H54 (cell line): Measurements from ENCODE around the gene DES.

Source experiments
- DNase-seq: peaks from one replicate; pipeline ENCODE4 v3.0.0; 2011; ENCODE audit warnings: low spot score, mixed read lengths; ENCODE audit not compliant: insufficient read length
- FAIRE-seq: peaks from 3 replicates; lab custom pipeline; 2011; peaks lifted over from hg19 to GRCh38; lab: Jason Lieb, UNC
- POLR2A ChIP-seq: IDR thresholded peaks from 2 replicates; pipeline ENCODE4 v1.6.1; 2011; ENCODE audit warnings: low read depth, mild to moderate bottlenecking, low read length

DES gene

GRCh38 chr2:219418155-219419011 lies at the start of gene DES:
TSS of gene DES (plus strand) at chr2:219418377. CDS start at chr2:219418463, 86 bp downstream.
- DNase-seq (no peak), FAIRE-seq (no peak)
- no peak for TF ChIP-seq POLR2A

DNA sequence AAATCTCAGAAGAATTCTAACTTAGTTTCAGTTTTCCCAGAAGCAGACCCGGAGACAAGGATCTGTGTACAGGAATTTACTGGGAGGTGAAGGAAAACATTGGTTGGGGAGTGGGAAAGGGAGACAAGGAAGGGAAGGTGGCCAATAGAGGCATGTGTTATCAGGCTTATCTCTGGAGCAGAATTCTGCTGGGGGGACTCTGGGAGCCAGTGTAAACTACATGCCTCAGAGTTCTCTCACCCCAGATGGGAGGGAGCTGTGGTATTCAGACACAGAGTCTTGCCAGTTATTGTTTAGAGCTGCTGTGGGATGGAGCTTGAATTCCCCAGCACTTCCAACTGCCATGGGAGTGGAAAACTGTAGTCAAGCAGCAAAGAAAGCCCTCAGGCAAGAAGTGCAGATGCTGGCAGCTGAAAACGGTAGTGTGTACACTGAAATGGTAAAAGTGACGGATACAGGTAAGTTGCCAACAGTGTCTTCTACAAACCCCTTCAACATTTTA lies 49.4 kb upstream of the DES start:
- DNase-seq, result no peak
- no peak for FAIRE-seq
- no peak for TF ChIP-seq POLR2A

DNA sequence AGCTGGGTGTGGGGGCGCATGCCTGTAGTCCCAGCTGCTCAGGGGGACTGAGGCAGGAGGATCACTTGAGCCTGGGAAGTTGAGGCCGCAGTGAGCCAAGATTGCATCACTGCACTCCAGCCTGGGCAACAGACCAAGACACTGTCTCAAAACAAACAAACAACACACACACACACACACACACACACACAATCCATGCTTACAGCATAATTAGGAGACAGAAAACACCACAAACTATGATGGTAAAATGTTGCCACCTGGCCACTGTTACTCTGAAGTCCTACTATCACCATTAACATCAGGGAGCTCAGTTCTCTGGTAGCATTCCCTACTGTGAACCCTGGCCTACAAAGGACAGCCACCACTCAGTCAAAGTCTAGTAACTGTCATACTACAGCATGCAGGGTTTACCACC lies 48.7 kb upstream of the DES start:
- TF ChIP-seq POLR2A, result no peak
- no peak for DNase-seq
- no peak for FAIRE-seq

DNA sequence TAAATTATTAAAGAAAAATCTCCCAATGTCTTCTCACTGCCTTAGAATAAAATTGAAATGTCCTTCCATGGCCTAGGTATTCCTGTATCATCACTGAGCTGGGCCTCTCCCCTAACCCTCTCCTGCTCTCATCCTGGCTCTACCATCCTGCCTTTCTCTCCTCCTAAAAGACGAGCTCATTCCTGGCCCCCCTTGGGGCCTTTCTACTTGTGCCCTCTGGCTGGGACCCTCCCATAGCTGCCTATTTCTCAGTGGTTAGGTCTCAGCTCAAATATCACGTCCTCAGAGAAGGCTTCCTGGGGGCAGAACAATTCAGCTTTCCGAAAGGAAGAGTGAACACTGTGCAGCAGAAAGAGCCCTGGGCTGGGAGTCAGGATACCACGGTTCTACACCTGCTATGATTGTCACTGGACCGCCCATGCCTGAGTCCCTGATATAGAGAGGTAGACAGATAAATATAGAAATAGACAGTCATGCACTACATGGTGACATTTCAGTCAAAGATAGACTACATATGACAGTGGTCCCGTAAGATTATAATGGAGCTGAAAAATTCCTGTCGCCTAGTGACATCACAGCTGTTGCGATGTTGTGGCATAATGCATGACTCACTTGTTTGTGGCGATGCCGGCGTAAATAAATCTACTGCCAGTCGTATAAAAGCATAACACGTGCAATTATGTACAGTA lies 39.9 kb upstream of the DES start:
- DNase-seq, result no peak
- TF ChIP-seq POLR2A, result no peak
- FAIRE-seq, result no peak

- FAIRE-seq (no peak), DNase-seq (no peak)
- no peak for TF ChIP-seq POLR2A
Observed at GRCh38 chr2:219380926-219381325, 37.3 kb upstream of the DES start.

- no peak for DNase-seq
- no peak for TF ChIP-seq POLR2A
- FAIRE-seq, result no peak
Observed at GRCh38 chr2:219381448-219381847, 36.7 kb upstream of the DES start.

DNA sequence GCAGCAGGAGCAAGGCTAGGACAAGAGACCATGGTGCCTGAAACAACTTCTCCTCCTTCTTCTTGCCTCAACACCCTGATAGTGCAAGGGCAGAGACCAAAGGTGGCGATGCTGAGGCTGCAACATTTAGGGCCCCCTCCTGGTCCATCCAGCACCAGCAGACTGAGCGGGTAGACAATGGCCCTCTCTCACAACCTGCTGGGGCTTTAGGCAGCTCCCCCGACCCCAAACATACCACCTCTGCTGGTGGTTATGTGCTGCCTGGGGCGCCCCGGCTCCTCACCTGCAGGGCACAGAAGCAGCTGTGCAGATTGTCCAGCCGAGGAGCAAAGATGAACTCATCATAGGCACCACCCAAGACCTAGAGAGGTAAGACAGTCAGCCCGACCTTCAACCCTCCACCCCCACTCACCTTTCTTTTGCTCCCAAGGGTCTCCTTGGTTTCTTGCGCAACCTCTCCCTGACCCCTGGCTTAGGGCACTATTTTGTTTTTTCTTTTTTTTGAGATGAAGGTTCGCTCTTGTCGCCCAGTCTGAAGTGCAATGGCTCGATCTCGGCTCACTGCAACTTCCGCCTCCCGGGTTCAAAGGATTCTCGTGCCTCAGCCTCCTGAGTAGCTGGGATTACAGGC lies 34.0 kb upstream of the DES start:
- DNase-seq (no peak), FAIRE-seq (no peak)
- TF ChIP-seq POLR2A, result no peak

GRCh38 chr2:219384859-219385258 lies 33.3 kb upstream of the DES start:
- DNase-seq (no peak), FAIRE-seq (no peak)
- TF ChIP-seq POLR2A, result no peak

DNA sequence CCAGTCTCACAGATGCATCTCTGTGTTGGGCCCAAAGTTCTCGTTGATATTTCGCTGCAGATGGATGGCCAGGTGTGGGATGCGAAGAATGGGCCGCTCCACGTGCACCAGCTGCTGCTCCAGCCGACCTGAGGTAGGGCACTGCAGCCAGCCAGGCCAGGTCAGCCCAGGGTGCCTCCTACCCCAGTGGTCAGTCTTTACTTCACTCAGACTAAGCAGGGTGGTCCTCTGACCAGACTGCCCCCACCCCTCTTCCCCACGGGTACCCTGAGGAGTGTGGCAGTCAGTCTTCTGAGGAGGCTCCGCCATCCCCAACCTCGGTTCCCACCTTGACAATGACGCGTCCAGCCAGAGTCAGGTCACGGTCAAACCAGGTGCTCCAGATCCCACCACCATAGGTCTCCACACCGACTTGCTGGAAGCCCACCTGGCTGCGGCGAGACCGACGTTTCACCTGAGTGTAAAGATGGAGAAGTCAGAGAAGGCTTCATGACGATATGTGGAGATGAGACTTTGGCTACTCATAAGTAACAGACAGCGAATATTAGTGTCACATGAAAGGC lies 32.1 kb upstream of the DES start:
- FAIRE-seq, result no peak
- no peak for TF ChIP-seq POLR2A
- no peak for DNase-seq

DNA sequence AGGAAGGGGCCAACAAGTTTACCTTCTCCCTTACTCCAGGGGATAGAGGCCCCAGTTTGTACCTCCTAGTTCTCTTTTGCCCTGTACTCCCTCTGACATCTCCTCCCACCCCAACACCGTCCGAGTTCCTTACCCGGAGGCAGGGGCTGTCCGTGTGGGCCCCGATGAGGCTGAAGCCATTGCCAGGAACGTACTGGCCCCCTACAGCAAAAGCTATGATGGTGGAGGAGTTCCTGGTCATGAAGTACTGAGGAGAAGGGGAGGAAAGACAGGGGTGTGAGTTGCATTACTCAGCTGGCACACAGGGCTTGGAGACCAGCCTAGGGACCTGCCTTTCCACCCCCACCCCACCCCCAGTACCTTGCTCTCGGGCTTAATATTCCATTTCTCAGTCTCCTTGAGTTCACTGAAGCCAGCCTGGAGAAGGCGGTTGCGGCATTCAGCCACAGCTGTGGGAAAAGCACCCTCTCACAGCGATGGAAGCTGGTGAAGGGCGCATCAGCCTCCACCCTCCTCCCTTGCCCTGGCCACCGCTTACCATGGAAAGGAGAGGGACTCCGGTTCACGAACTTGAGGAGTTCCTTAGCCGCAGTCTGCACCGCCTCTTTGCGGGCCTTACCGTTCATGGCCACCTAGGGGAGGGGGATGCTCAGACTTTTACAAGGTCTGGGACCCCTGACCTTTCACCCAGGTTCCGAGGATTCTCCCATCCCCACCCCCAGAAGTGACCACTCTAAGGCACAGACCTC lies 31.5 kb upstream of the DES start:
- no peak for TF ChIP-seq POLR2A
- DNase-seq (no peak), FAIRE-seq (no peak)

DNA sequence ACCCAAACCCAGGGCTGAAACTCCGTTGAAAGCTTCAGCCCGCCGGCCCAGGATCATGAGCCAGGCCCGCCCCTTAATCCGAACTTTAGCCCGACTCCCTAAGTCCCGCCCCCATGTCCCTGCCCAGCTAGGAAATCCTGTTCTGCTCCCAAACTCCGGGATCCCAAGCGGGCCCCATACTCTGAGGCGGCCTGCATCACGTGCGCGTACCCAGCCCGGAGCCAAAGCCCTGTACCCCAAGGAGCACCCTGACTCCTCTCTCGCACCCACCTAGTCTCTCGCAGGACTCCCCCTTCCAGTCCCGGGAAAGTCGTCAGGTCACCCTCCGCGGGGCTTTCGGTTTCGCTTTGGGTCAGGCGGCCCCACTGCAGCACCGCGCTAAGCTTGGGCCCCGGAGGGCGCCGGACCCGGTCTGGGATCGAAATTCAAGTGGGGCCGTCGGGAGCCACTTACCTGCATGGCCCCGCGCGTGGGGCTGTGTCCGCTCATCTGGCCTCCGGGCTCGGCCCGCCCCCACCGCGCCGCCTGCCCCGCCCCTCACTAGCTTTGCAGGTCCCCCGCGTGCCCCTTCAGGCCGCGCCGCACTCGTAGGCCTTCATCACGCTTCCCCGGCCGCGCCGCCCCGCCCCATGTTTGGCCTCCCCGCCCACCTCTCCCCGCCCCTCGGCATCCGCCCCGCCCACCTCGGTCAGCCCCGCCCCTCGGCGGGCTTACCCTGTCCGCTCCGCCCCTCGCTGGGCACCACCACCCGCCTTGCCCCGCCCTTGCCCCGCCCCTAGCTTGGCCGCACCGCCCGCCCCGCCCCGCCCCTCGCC lies 30.7 kb upstream of the DES start, which contains the start of gene DNPEP:
Gene DNPEP, minus strand, starts transcription at position 607 of the 815 bp plus-strand sequence. Its CDS starts 118 bp downstream, at position 489.
- FAIRE-seq, result no peak
- TF ChIP-seq POLR2A, result peak; percentile 11; the same call in 1 of the 2 replicates
- DNase-seq, result peak; percentile 83

- DNase-seq (peak; percentile 90), FAIRE-seq (no peak)
- TF ChIP-seq POLR2A, result 0 out of 2 replicates have a peak, but pooled peaks have one; percentile 9
Observed at GRCh38 chr2:219388121-219388906, 29.9 kb upstream of the DES start.
